ENCODE measurements around the gene POMP. TPM values are rescaled to one million over a fixed set of nuclear protein-coding genes. Genes with fewer than 3 reads are reported as not detected.

Gene POMP
- total RNA-seq, 1 donor from 2014 or later: 131 TPM

DNA sequence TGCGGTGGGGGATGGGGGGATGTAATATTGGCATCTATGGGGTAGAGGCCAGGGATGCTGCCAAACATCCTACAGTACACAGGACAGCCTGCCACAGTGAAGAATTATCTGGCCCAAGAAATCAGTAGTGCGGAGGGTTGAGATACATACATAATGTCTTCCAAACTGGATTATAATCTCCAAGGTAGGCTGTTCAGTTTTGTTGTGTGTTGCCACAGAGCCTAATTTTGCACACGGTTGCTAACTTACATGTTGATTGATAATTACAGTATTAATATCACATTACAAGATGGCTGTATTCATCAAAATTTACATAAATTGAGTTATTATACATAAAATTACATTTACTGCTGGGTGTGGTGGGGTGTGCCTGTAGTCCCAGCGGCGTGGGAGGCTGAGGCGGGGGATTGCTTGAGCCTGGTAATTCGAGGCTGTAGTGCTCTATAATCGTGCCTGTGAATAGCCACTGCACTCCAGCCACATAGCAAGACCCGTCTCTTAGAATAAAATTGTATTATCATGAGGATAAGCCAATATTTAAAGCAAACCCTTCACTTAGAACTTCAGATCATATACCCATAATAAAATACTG lies 8.1 kb downstream of the POMP start:
- no peak for DNase-seq (ENCODE audit: low read depth)
- Histone ChIP-seq H2AFZ (ENCODE audit: low read depth, low read length) (no peak overlapping the region), H3K9me3 (ENCODE audit: insufficient read depth, low read depth, low read length) (no peaks in the 10 kb centered on the region), H3K4me2 (ENCODE audit: low read length) (no peak overlapping the region), H4K20me1 (ENCODE audit: insufficient read depth, low read length) (peaks cover 72% of the 10 kb centered on the region), H3K79me2 (ENCODE audit: insufficient read depth, low read length) (peaks cover 58% of the 10 kb centered on the region), H3K4me1 (ENCODE audit: insufficient read depth, low read length) (no peaks in the 10 kb centered on the region), H3K36me3 (ENCODE audit: insufficient read depth, low read length) (peaks cover 82% of the 10 kb centered on the region), H3K27me3 (ENCODE audit: insufficient read depth, low read length) (no peaks in the 10 kb centered on the region), H3K9ac (ENCODE audit: low read length) (no peak overlapping the region), H3K27ac (ENCODE audit: low read depth, low read length) (no peak overlapping the region), H3K4me3 (ENCODE audit: insufficient read depth, low read depth, low read length) (no peak overlapping the region)
- no peak for FAIRE-seq
- Mint-ChIP-seq H3K4me3 (ENCODE audit: unreplicated experiment) (no peak overlapping the region), H3K4me1 (ENCODE audit: low read depth, unreplicated experiment) (peaks cover 3% of the 10 kb centered on the region), H3K27me3 (ENCODE audit: low read depth, unreplicated experiment) (no peaks in the 10 kb centered on the region), H3K9me3 (ENCODE audit: unreplicated experiment) (no peaks in the 10 kb centered on the region), H3K27ac (ENCODE audit: unreplicated experiment) (no peak overlapping the region), H3K36me3 (ENCODE audit: low read depth, unreplicated experiment) (peaks cover 17% of the 10 kb centered on the region)
- no peak for TF ChIP-seq EZH2 (IDR thresholded peaks at IDR 0.05; ENCODE audit: insufficient read depth, low read length)
- TF ChIP-seq, protein P1, sequence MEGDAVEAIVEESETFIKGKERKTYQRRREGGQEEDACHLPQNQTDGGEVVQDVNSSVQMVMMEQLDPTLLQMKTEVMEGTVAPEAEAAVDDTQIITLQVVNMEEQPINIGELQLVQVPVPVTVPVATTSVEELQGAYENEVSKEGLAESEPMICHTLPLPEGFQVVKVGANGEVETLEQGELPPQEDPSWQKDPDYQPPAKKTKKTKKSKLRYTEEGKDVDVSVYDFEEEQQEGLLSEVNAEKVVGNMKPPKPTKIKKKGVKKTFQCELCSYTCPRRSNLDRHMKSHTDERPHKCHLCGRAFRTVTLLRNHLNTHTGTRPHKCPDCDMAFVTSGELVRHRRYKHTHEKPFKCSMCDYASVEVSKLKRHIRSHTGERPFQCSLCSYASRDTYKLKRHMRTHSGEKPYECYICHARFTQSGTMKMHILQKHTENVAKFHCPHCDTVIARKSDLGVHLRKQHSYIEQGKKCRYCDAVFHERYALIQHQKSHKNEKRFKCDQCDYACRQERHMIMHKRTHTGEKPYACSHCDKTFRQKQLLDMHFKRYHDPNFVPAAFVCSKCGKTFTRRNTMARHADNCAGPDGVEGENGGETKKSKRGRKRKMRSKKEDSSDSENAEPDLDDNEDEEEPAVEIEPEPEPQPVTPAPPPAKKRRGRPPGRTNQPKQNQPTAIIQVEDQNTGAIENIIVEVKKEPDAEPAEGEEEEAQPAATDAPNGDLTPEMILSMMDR (IDR thresholded peaks at IDR 0.05; ENCODE audit: insufficient read depth, low read depth, low read length): no peak

DNA sequence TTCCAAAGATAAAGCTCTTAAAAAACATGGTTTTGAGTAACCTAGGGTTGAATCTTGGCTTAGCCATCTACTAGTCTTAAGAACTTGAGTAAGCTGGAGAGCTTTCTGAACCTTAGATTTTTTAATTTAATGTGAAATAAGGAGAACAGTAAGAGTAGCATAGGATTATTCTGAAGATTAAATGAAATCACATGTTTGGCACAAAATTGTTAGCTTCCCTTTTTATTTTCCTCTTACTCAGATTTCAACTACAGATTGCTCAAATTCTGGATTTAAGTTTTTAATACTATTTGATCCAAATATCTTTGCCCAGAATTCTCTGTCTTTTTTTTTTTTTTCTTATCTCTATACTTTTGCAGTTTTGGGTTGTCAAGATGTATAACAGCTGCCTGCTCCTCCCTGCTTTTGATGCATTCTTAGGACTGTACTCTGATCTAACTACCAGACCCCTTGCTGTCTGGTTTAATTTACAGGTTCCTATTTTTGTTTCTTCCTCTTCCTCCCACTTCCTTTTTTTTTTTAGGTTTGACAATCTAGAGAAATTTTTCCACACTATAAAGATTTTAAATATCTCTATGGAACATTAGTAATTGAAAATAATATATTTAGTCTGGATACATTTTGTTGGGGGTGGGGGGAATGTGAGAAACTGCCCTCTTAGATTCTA lies 12.3 kb downstream of the POMP start:
- H3K79me2 ChIP-seq (ENCODE audit: insufficient read depth, low read length): peaks cover 29% of the 10 kb centered on the region
- no peaks in the 10 kb centered on the region for H3K4me1 Mint-ChIP-seq (ENCODE audit: low read depth, unreplicated experiment)
- no peaks in the 10 kb centered on the region for H3K27me3 ChIP-seq (ENCODE audit: insufficient read depth, low read length)
- H4K20me1 ChIP-seq (ENCODE audit: insufficient read depth, low read length): peaks cover 67% of the 10 kb centered on the region
- H3K4me2 ChIP-seq (ENCODE audit: low read length): no peak overlapping the region
- no peak overlapping the region for H3K27ac ChIP-seq (ENCODE audit: low read depth, low read length)
- no peak overlapping the region for H3K4me3 ChIP-seq (ENCODE audit: insufficient read depth, low read depth, low read length)
- FAIRE-seq: no peak
- peaks cover 69% of the 10 kb centered on the region for H3K36me3 ChIP-seq (ENCODE audit: insufficient read depth, low read length)
- H2AFZ ChIP-seq (ENCODE audit: low read depth, low read length): no peak overlapping the region
- no peak overlapping the region for H3K27ac Mint-ChIP-seq (ENCODE audit: unreplicated experiment)
- no peaks in the 10 kb centered on the region for H3K27me3 Mint-ChIP-seq (ENCODE audit: low read depth, unreplicated experiment)
- no peaks in the 10 kb centered on the region for H3K9me3 ChIP-seq (ENCODE audit: insufficient read depth, low read depth, low read length)
- H3K4me3 Mint-ChIP-seq (ENCODE audit: unreplicated experiment): no peak overlapping the region
- TF ChIP-seq, protein P1 (IDR thresholded peaks at IDR 0.05; ENCODE audit: insufficient read depth, low read depth, low read length): no peak
- TF ChIP-seq EZH2 (IDR thresholded peaks at IDR 0.05; ENCODE audit: insufficient read depth, low read length): no peak
- no peaks in the 10 kb centered on the region for H3K4me1 ChIP-seq (ENCODE audit: insufficient read depth, low read length)
- peaks cover 7% of the 10 kb centered on the region for H3K36me3 Mint-ChIP-seq (ENCODE audit: low read depth, unreplicated experiment)
- no peaks in the 10 kb centered on the region for H3K9me3 Mint-ChIP-seq (ENCODE audit: unreplicated experiment)
- DNase-seq (ENCODE audit: low read depth): no peak
- no peak overlapping the region for H3K9ac ChIP-seq (ENCODE audit: low read length)

DNA sequence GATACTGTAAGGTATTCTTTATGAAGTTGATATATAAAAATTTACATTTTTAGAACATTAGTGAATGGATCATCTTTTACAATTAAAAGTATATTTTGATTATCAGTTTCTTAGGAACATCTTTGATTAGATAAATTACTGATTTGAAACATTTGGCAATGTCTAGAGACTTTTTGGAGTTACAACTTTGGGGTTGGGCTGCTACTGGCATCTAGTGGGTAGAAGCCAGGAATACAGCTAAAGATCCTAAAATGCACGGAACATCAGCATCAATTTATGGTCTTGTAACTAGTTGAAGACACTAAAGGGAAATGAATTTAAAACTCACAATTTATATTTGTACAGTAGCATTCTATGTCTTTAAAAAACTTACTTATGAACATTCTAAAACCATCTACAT lies 19.9 kb downstream of the POMP start:
- H3K4me3 ChIP-seq (ENCODE audit: insufficient read depth, low read depth, low read length): no peak overlapping the region
- Mint-ChIP-seq H3K9me3 (ENCODE audit: unreplicated experiment) (no peaks in the 10 kb centered on the region), H3K4me3 (ENCODE audit: unreplicated experiment) (no peak overlapping the region), H3K27me3 (ENCODE audit: low read depth, unreplicated experiment) (no peaks in the 10 kb centered on the region), H3K27ac (ENCODE audit: unreplicated experiment) (no peak overlapping the region), H3K4me1 (ENCODE audit: low read depth, unreplicated experiment) (no peaks in the 10 kb centered on the region), H3K36me3 (ENCODE audit: low read depth, unreplicated experiment) (no peaks in the 10 kb centered on the region)
- no peaks in the 10 kb centered on the region for H3K9me3 ChIP-seq (ENCODE audit: insufficient read depth, low read depth, low read length)
- H3K79me2 ChIP-seq (ENCODE audit: insufficient read depth, low read length): peaks cover 7% of the 10 kb centered on the region
- DNase-seq (ENCODE audit: low read depth): no peak
- no peak overlapping the region for H3K9ac ChIP-seq (ENCODE audit: low read length)
- no peak overlapping the region for H3K27ac ChIP-seq (ENCODE audit: low read depth, low read length)
- no peak overlapping the region for H3K4me2 ChIP-seq (ENCODE audit: low read length)
- H3K36me3 ChIP-seq (ENCODE audit: insufficient read depth, low read length): peaks cover 36% of the 10 kb centered on the region
- no peak for TF ChIP-seq EZH2 (IDR thresholded peaks at IDR 0.05; ENCODE audit: insufficient read depth, low read length)
- TF ChIP-seq, protein P1 (IDR thresholded peaks at IDR 0.05; ENCODE audit: insufficient read depth, low read depth, low read length): no peak
- H2AFZ ChIP-seq (ENCODE audit: low read depth, low read length): no peak overlapping the region
- no peaks in the 10 kb centered on the region for H3K27me3 ChIP-seq (ENCODE audit: insufficient read depth, low read length)
- H4K20me1 ChIP-seq (ENCODE audit: insufficient read depth, low read length): peaks cover 28% of the 10 kb centered on the region
- H3K4me1 ChIP-seq (ENCODE audit: insufficient read depth, low read length): no peaks in the 10 kb centered on the region
- no peak for FAIRE-seq
